ENCODE data around the gene CIB4. TPM values are rescaled to one million over a fixed set of nuclear protein-coding genes. Genes with fewer than 3 reads are reported as not detected.

CIB4 gene
- total and polyA plus RNA-seq, 9 of the 15 experiments (the other 6 are each of a cell fraction or from before 2014, with no cell fraction given), result not detected

DNA sequence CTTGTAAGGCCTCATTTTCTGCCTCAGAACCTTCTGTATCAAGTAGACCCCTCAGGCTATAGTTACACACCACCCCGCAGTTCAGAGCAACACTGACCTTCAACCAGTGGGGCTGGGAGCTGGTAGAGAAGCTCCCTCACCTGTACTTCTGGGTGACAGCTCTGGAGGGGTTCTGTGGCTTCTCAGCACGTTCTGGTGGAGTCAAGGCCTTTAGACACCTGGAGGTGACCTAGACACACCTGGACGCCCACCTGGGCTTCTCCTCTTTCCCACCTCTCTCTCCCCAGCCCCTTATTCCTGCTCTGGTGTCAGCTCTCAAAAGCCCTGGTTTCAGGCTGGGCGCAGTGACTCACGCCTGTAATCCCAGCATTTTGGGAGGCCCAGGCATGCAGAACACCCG lies 7.3 kb upstream of the CIB4 start:
- Histone ChIP-seq H3K27ac (ENCODE audit: extremely low read depth, low read depth, low read length) (no peak overlapping the region), H3K9me3 (replicated peaks; ENCODE audit: control insufficient read depth, insufficient read depth, low read depth, low read length) (0 out of 2 replicates have a peak, but pooled peaks cover 2% of the 10 kb centered on the region), H3K4me3 (no peak overlapping the region), H3K4me1 (replicated peaks in 1 of 2; ENCODE audit: control insufficient read depth in 2 of 2, insufficient read depth in 2 of 2, low read length in 2 of 2) (0 out of 5 replicates have a peak, but pooled peaks cover 0 to 3% of the 10 kb centered on the region in 2 experiments), H3K9me1 (ENCODE audit: control insufficient read depth, insufficient read depth, low read length) (no peaks in the 10 kb centered on the region), H3K4me2 (ENCODE audit: insufficient read depth, low read length) (no peak overlapping the region), H2AFZ (ENCODE audit: low read depth, low read length) (no peak overlapping the region), H3K79me2 (ENCODE audit: control insufficient read depth, insufficient read depth, low read length) (no peaks in the 10 kb centered on the region), H3K27me3 (ENCODE audit: control insufficient read depth in 2 of 2, insufficient read depth in 2 of 2, low read length in 2 of 2) (peaks cover 33 to 80% of the 10 kb centered on the region in 2 experiments), H3K36me3 (ENCODE audit: control insufficient read depth, insufficient read depth, low read length) (no peaks in the 10 kb centered on the region), H3K9ac (ENCODE audit: insufficient read depth in 1 of 2, low read depth in 2 of 2, low read length in 2 of 2) (no peak overlapping the region), H4K20me1 (replicated peaks; ENCODE audit: control insufficient read depth, insufficient read depth, low read length) (no peaks in the 10 kb centered on the region)
- POLR2A ChIA-PET, result no interaction called here
- CTCF ChIA-PET (ENCODE audit: low intra/inter-chr PET ratio), result no interaction called here
- DNase-seq (ENCODE audit: extremely low read depth in 1 of 4, low spot score in 3 of 4) (no peak), FAIRE-seq (no peak), ATAC-seq (no peak)
- TF ChIP-seq ZKSCAN3 (CRISPR knock-in tag; IDR thresholded peaks at IDR 0.05) (no peak), MTA3 (IDR thresholded peaks at IDR 0.05; ENCODE audit: borderline replicate concordance) (no peak), ELF4 (CRISPR knock-in tag; IDR thresholded peaks at IDR 0.05) (no peak), SOX6 (IDR thresholded peaks at IDR 0.05) (no peak), ZNF408 (CRISPR knock-in tag; IDR thresholded peaks at IDR 0.05; ENCODE audit: low read depth) (no peak), BRD9 (IDR thresholded peaks at IDR 0.05; ENCODE audit: low read depth, partially characterized antibody) (no peak), ZNF24 (IDR thresholded peaks at IDR 0.05) (no peak), ZNF707 (CRISPR knock-in tag; conservative IDR thresholded peaks at IDR 0.05) (no peak), ARNT (IDR thresholded peaks at IDR 0.05) (no peak), PML (IDR thresholded peaks at IDR 0.05; ENCODE audit: low read length) (no peak), ZNF766 (CRISPR knock-in tag; conservative IDR thresholded peaks at IDR 0.05) (no peak), TRIM28 (IDR thresholded peaks at IDR 0.05) (no peak), ERF (CRISPR knock-in tag; IDR thresholded peaks at IDR 0.05) (no peak), RAD21 (CRISPR knock-in tag; conservative IDR thresholded peaks at IDR 0.05 in 1 of 2, IDR thresholded peaks at IDR 0.05 in 1 of 2) (no peak), GATAD2A (IDR thresholded peaks at IDR 0.05) (no peak), NBN (IDR thresholded peaks at IDR 0.05; ENCODE audit: low read depth) (no peak), SMARCA4 (IDR thresholded peaks at IDR 0.05) (no peak)
- in situ Hi-C loops (cut with MboI), result no loop called here
- intact Hi-C loops (cut with micrococcal nuclease), result no loop called here
- no TSS peak for BruUV-seq (replicated peaks)
- WGBS (ENCODE audit: insufficient coverage, low coverage, missing lambda C conversion rate), result 1% methylated on average over 5 of the region's 6 CpGs
